HG03139 (cell line): ENCODE measurements around the gene NOTCH2.
"Not testable (repeated sequence)": the region's sequence is repeated elsewhere in the genome, so short reads cannot be mapped to it uniquely, and the experiment has no call there.

Source experiments
- ATAC-seq: cut with Tn5 transposase; IDR thresholded peaks from one replicate; pipeline ENCODE4 v1.9.1; 2021; ENCODE audit not compliant: unreplicated experiment

Gene NOTCH2

GRCh38 chr1:120069920-120070214 is 405 bp upstream of the NOTCH2 start:
- ATAC-seq, result not testable (repeated sequence)

- ATAC-seq, result not testable (repeated sequence)
Observed at GRCh38 chr1:120068683-120069066, 787 bp downstream of the NOTCH2 start.

- ATAC-seq, result not testable (repeated sequence)
Observed at GRCh38 chr1:120048208-120048607, 21.3 kb downstream of the NOTCH2 start.

- not testable (repeated sequence) for ATAC-seq
Observed at GRCh38 chr1:120041771-120042170, 27.7 kb downstream of the NOTCH2 start.

- ATAC-seq, result not testable (repeated sequence)
Observed at GRCh38 chr1:120032253-120032652, 37.2 kb downstream of the NOTCH2 start.

GRCh38 chr1:120023791-120024190 is 45.7 kb downstream of the NOTCH2 start:
- ATAC-seq, result not testable (repeated sequence)

GRCh38 chr1:120014978-120015377 is 54.5 kb downstream of the NOTCH2 start:
- not testable (repeated sequence) for ATAC-seq

- ATAC-seq, result not testable (repeated sequence)
Observed at GRCh38 chr1:120008320-120008719, 61.1 kb downstream of the NOTCH2 start.

- not testable (repeated sequence) for ATAC-seq
Observed at GRCh38 chr1:120007850-120008249, 61.6 kb downstream of the NOTCH2 start.

- not testable (repeated sequence) for ATAC-seq
Observed at GRCh38 chr1:120001035-120001434, 68.4 kb downstream of the NOTCH2 start.

GRCh38 chr1:119996731-119997312 is 72.6 kb downstream of the NOTCH2 start:
- not testable (repeated sequence) for ATAC-seq

- not testable (repeated sequence) for ATAC-seq
Observed at GRCh38 chr1:119995975-119996374, 73.5 kb downstream of the NOTCH2 start.

- no peak for ATAC-seq
Observed at GRCh38 chr1:119988306-119989062, 81.0 kb downstream of the NOTCH2 start.

- no peak for ATAC-seq
Observed at GRCh38 chr1:119987686-119988085, 81.8 kb downstream of the NOTCH2 start.

GRCh38 chr1:119987112-119987511 is 82.3 kb downstream of the NOTCH2 start:
- no peak for ATAC-seq

GRCh38 chr1:119986007-119986497 is 83.4 kb downstream of the NOTCH2 start:
- ATAC-seq, result no peak

- ATAC-seq, result no peak
Observed at GRCh38 chr1:119984771-119985170, 84.7 kb downstream of the NOTCH2 start.

GRCh38 chr1:119981986-119982815 is 87.3 kb downstream of the NOTCH2 start:
- ATAC-seq, result no peak

GRCh38 chr1:119981496-119981895 is 88.0 kb downstream of the NOTCH2 start:
- no peak for ATAC-seq

- ATAC-seq, result no peak
Observed at GRCh38 chr1:119978018-119978505, 91.4 kb downstream of the NOTCH2 start.

- ATAC-seq, result not testable (repeated sequence)
Observed at GRCh38 chr1:119977113-119977736, 92.2 kb downstream of the NOTCH2 start.
